ENCODE measurements around the gene MARVELD2.
"Not testable (repeated sequence)": the region's sequence is repeated elsewhere in the genome, so short reads cannot be mapped to it uniquely, and the experiment has no call there.

MARVELD2 gene

GRCh38 chr5:69431424-69432303 is 16.7 kb downstream of the MARVELD2 start:
- Histone ChIP-seq H3K9ac (ENCODE audit: insufficient read length, low read depth) (no peak overlapping the region), H3K27me3 (ENCODE audit: insufficient read depth, insufficient read length) (no peaks in the 10 kb centered on the region), H3K36me3 (ENCODE audit: insufficient read depth, insufficient read length, low read length) (peaks cover 11% of the 10 kb centered on the region), H3K9me3 (ENCODE audit: insufficient read depth, low read length) (no peaks in the 10 kb centered on the region), H3K4me3 (ENCODE audit: insufficient read length, low read depth) (no peak overlapping the region), H3K4me1 (ENCODE audit: insufficient read depth, insufficient read length) (no peaks in the 10 kb centered on the region)
- DNase-seq (ENCODE audit: low read depth, low spot score) = no peak
- no peak for TF ChIP-seq ZNF274 (IDR thresholded peaks at IDR 0.05; ENCODE audit: low read depth, low read length)
- TF ChIP-seq SUZ12 (IDR thresholded peaks at IDR 0.05; ENCODE audit: extremely low read depth, insufficient read depth, insufficient read length) = no peak
- TF ChIP-seq YY1 (IDR thresholded peaks at IDR 0.05; ENCODE audit: insufficient read depth, insufficient read length) = no peak

- no peak for DNase-seq (ENCODE audit: low read depth, low spot score)
- Histone ChIP-seq H3K27me3 (ENCODE audit: insufficient read depth, insufficient read length) (no peaks in the 10 kb centered on the region), H3K9me3 (ENCODE audit: insufficient read depth, low read length) (no peaks in the 10 kb centered on the region), H3K4me3 (ENCODE audit: insufficient read length, low read depth) (no peak overlapping the region), H3K4me1 (ENCODE audit: insufficient read depth, insufficient read length) (no peaks in the 10 kb centered on the region), H3K9ac (ENCODE audit: insufficient read length, low read depth) (no peak overlapping the region), H3K36me3 (ENCODE audit: insufficient read depth, insufficient read length, low read length) (peaks cover 11% of the 10 kb centered on the region)
- TF ChIP-seq ZNF274 (IDR thresholded peaks at IDR 0.05; ENCODE audit: low read depth, low read length) (no peak), YY1 (IDR thresholded peaks at IDR 0.05; ENCODE audit: insufficient read depth, insufficient read length) (no peak), SUZ12 (IDR thresholded peaks at IDR 0.05; ENCODE audit: extremely low read depth, insufficient read depth, insufficient read length) (no peak)
These were observed 17.7 kb downstream of the MARVELD2 start for GRCh38 chr5:69432412-69433206.

GRCh38 chr5:69435276-69435884 is 20.5 kb downstream of the MARVELD2 start:
- H3K36me3 ChIP-seq (ENCODE audit: insufficient read depth, insufficient read length, low read length) = peaks cover 11% of the 10 kb centered on the region

GRCh38 chr5:69444127-69444754 is 29.3 kb downstream of the MARVELD2 start:
- no peak overlapping the region for H3K9ac ChIP-seq (ENCODE audit: insufficient read length, low read depth)
- H3K9me3 ChIP-seq (ENCODE audit: insufficient read depth, low read length) = no peaks in the 10 kb centered on the region
- H3K4me1 ChIP-seq (ENCODE audit: insufficient read depth, insufficient read length) = no peaks in the 10 kb centered on the region
- H3K27me3 ChIP-seq (ENCODE audit: insufficient read depth, insufficient read length) = no peaks in the 10 kb centered on the region
- H3K4me3 ChIP-seq (ENCODE audit: insufficient read length, low read depth) = no peak overlapping the region
- H3K36me3 ChIP-seq (ENCODE audit: insufficient read depth, insufficient read length, low read length) = no peaks in the 10 kb centered on the region
- no peak for DNase-seq (ENCODE audit: low read depth, low spot score)
- TF ChIP-seq YY1 (IDR thresholded peaks at IDR 0.05; ENCODE audit: insufficient read depth, insufficient read length) (no peak), ZNF274 (IDR thresholded peaks at IDR 0.05; ENCODE audit: low read depth, low read length) (no peak), SUZ12 (IDR thresholded peaks at IDR 0.05; ENCODE audit: extremely low read depth, insufficient read depth, insufficient read length) (no peak)

More at GRCh38 chr5:69435276-69435884, 20.5 kb downstream of the MARVELD2 start:
- not testable (repeated sequence) for H3K4me3 ChIP-seq (ENCODE audit: insufficient read length, low read depth); DNase-seq (ENCODE audit: low read depth, low spot score); H3K9ac ChIP-seq (ENCODE audit: insufficient read length, low read depth); H3K4me1 ChIP-seq (ENCODE audit: insufficient read depth, insufficient read length); H3K27me3 ChIP-seq (ENCODE audit: insufficient read depth, insufficient read length); H3K9me3 ChIP-seq (ENCODE audit: insufficient read depth, low read length)

- H3K9me3 ChIP-seq (ENCODE audit: insufficient read depth, low read length) = no peaks in the 10 kb centered on the region
- no peaks in the 10 kb centered on the region for H3K36me3 ChIP-seq (ENCODE audit: insufficient read depth, insufficient read length, low read length)
- no peaks in the 10 kb centered on the region for H3K27me3 ChIP-seq (ENCODE audit: insufficient read depth, insufficient read length)
- TF ChIP-seq ZNF274 (IDR thresholded peaks at IDR 0.05; ENCODE audit: low read depth, low read length) = no peak
- TF ChIP-seq SUZ12 (IDR thresholded peaks at IDR 0.05; ENCODE audit: extremely low read depth, insufficient read depth, insufficient read length) = no peak
- no peak for TF ChIP-seq YY1 (IDR thresholded peaks at IDR 0.05; ENCODE audit: insufficient read depth, insufficient read length)
- no peaks in the 10 kb centered on the region for H3K4me1 ChIP-seq (ENCODE audit: insufficient read depth, insufficient read length)
- no peak overlapping the region for H3K9ac ChIP-seq (ENCODE audit: insufficient read length, low read depth)
- no peak for DNase-seq (ENCODE audit: low read depth, low spot score)
- no peak overlapping the region for H3K4me3 ChIP-seq (ENCODE audit: insufficient read length, low read depth)
These were observed 34.6 kb downstream of the MARVELD2 start for GRCh38 chr5:69449511-69449910.

GRCh38 chr5:69450116-69450515 is 35.2 kb downstream of the MARVELD2 start:
- TF ChIP-seq SUZ12 (IDR thresholded peaks at IDR 0.05; ENCODE audit: extremely low read depth, insufficient read depth, insufficient read length) (no peak), ZNF274 (IDR thresholded peaks at IDR 0.05; ENCODE audit: low read depth, low read length) (no peak), YY1 (IDR thresholded peaks at IDR 0.05; ENCODE audit: insufficient read depth, insufficient read length) (no peak)
- no peaks in the 10 kb centered on the region for H3K36me3 ChIP-seq (ENCODE audit: insufficient read depth, insufficient read length, low read length)
- H3K27me3 ChIP-seq (ENCODE audit: insufficient read depth, insufficient read length) = no peaks in the 10 kb centered on the region
- no peak overlapping the region for H3K4me3 ChIP-seq (ENCODE audit: insufficient read length, low read depth)
- H3K9ac ChIP-seq (ENCODE audit: insufficient read length, low read depth) = no peak overlapping the region
- DNase-seq (ENCODE audit: low read depth, low spot score) = no peak
- H3K9me3 ChIP-seq (ENCODE audit: insufficient read depth, low read length) = no peaks in the 10 kb centered on the region
- H3K4me1 ChIP-seq (ENCODE audit: insufficient read depth, insufficient read length) = no peaks in the 10 kb centered on the region

- H3K4me3 ChIP-seq (ENCODE audit: insufficient read length, low read depth); H3K9me3 ChIP-seq (ENCODE audit: insufficient read depth, low read length); H3K4me1 ChIP-seq (ENCODE audit: insufficient read depth, insufficient read length); DNase-seq (ENCODE audit: low read depth, low spot score); H3K9ac ChIP-seq (ENCODE audit: insufficient read length, low read depth); H3K36me3 ChIP-seq (ENCODE audit: insufficient read depth, insufficient read length, low read length); H3K27me3 ChIP-seq (ENCODE audit: insufficient read depth, insufficient read length): not testable (repeated sequence)
These were observed 35.6 kb downstream of the MARVELD2 start for GRCh38 chr5:69450527-69450926.

Measured in NT2/D1 (cell line).